Measurements from ENCODE around the gene CASP6. TPM values are rescaled to one million over a fixed set of nuclear protein-coding genes. Genes with fewer than 3 reads are reported as not detected.

Gene CASP6
- total RNA-seq, 4 donors from 2014 or later = 11.2 to 20.0 (median 15.6) TPM

DNA sequence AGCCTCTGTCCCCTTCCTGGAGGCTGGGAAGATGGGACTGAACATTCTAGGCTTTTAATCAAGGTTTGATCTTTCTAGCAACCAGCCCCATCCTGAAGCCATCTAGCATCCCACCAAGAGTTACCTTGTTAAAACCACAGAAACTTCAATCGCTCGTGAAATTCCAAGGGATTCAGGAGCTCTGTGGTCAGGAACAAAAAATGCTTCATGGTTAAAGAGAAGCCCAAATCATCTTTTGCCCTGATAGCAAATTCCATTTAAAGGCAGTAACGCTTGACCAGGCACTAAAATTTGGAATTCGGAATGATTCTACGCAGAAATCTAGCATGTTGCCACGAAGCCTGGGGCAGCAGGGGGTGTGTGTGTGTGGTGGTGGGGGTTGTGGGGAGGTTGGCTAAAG lies 47.8 kb downstream of the CASP6 start:
- H3K36me3 ChIP-seq = peaks cover 0 to 8% of the 10 kb centered on the region in 2 donors
- H3K27me3 ChIP-seq = no peaks in the 10 kb centered on the region
- no peak for ATAC-seq
- H3K4me1 ChIP-seq = no peaks in the 10 kb centered on the region
- H3K9me3 ChIP-seq = peaks cover 0 to 21% (median 0%) of the 10 kb centered on the region in 3 donors
- TF ChIP-seq POLR2A (IDR thresholded peaks at IDR 0.05) = no peak
- TF ChIP-seq, protein P1, sequence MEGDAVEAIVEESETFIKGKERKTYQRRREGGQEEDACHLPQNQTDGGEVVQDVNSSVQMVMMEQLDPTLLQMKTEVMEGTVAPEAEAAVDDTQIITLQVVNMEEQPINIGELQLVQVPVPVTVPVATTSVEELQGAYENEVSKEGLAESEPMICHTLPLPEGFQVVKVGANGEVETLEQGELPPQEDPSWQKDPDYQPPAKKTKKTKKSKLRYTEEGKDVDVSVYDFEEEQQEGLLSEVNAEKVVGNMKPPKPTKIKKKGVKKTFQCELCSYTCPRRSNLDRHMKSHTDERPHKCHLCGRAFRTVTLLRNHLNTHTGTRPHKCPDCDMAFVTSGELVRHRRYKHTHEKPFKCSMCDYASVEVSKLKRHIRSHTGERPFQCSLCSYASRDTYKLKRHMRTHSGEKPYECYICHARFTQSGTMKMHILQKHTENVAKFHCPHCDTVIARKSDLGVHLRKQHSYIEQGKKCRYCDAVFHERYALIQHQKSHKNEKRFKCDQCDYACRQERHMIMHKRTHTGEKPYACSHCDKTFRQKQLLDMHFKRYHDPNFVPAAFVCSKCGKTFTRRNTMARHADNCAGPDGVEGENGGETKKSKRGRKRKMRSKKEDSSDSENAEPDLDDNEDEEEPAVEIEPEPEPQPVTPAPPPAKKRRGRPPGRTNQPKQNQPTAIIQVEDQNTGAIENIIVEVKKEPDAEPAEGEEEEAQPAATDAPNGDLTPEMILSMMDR (IDR thresholded peaks at IDR 0.05) = no peak
- no peak for TF ChIP-seq POLR2AphosphoS5 (IDR thresholded peaks at IDR 0.05)
- TF ChIP-seq EP300 (IDR thresholded peaks at IDR 0.05) = no peak
- 52 to 57% methylated on average over 6 of the region's 6 CpGs for WGBS, 2 donors (ENCODE audit: low coverage in 1 of 2)
- no peak overlapping the region for H3K27ac ChIP-seq
- no peak overlapping the region for H3K4me3 ChIP-seq

DNA sequence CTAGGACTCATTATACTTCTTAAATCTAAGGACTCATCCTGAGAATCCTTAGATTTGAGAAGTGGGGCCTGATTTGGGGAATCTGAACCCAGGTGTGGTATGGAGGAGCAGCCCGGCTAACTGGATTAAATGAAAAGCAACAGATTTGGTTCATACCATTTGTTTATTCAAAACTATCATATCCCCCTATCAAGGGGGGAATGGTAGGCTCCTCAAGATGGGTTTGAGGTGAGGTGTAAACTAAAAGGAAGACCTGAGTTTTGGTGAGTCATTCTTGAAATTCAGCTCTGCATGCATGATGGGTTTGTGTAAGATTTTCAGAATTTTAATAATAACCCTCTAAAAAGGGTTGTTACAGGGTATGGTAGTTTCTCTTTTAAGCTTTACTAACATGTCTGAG lies 53.4 kb downstream of the CASP6 start:
- Histone ChIP-seq H3K27ac (no peak overlapping the region), H3K4me1 (no peaks in the 10 kb centered on the region), H3K27me3 (no peaks in the 10 kb centered on the region), H3K36me3 (peaks cover 0 to 8% of the 10 kb centered on the region in 2 donors), H3K4me3 (no peak overlapping the region), H3K9me3 (peaks cover 0 to 21% (median 0%) of the 10 kb centered on the region in 3 donors)
- WGBS, 2 donors (ENCODE audit: low coverage in 1 of 2) = 100% methylated on average over 1 of the region's 1 CpG; no CpG with 5 or more reads in 1 of the 2 donors
- ATAC-seq = no peak
- TF ChIP-seq EP300 (IDR thresholded peaks at IDR 0.05) (no peak), POLR2AphosphoS5 (IDR thresholded peaks at IDR 0.05) (no peak), POLR2A (IDR thresholded peaks at IDR 0.05) (no peak)
- TF ChIP-seq, protein P1 (IDR thresholded peaks at IDR 0.05) = no peak

DNA sequence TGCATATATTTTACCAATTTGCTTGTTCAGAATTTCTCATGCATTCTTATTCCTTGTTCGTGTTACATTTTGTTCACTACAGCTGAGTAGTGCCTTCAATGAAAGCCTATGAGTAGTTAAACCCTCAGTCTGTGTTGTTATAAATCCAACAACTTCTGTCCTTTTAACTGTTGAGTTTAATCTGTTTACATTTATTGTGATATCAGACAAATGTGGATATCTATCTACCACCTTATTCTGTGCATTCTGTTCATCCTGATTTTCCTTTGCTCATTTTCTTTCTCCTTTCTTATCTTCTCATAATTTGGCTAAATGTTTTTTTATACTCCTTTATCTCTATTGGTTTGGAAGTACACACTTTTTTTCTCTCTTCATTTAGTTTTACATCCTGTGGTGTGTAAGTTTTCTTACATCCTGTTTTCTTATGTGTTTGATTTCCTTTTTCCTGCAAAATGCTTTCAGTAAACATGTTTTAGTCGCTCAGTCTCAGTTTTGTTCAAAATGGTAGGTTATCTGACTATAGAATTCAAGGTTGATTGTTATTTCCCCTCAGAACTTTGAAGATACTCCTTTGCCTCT lies 54.2 kb downstream of the CASP6 start:
- H3K4me1 ChIP-seq = no peaks in the 10 kb centered on the region
- no peak for TF ChIP-seq POLR2A (IDR thresholded peaks at IDR 0.05)
- no peak for TF ChIP-seq EP300 (IDR thresholded peaks at IDR 0.05)
- TF ChIP-seq POLR2AphosphoS5 (IDR thresholded peaks at IDR 0.05) = no peak
- TF ChIP-seq, protein P1 (IDR thresholded peaks at IDR 0.05) = no peak
- H3K27ac ChIP-seq = no peak overlapping the region
- no peak for ATAC-seq
- H3K4me3 ChIP-seq = no peak overlapping the region
- peaks cover 0 to 8% of the 10 kb centered on the region in 2 donors for H3K36me3 ChIP-seq
- H3K9me3 ChIP-seq = peaks cover 0 to 21% (median 0%) of the 10 kb centered on the region in 3 donors
- H3K27me3 ChIP-seq = no peaks in the 10 kb centered on the region
- WGBS, 2 donors (ENCODE audit: low coverage in 1 of 2) = 78 to 89% methylated on average over 1 to 2 of the region's 2 CpGs

- Histone ChIP-seq H3K9me3 (peaks cover 0 to 19% (median 0%) of the 10 kb centered on the region in 3 donors), H3K27ac (no peak overlapping the region), H3K27me3 (no peaks in the 10 kb centered on the region), H3K4me1 (no peaks in the 10 kb centered on the region), H3K4me3 (no peak overlapping the region), H3K36me3 (peaks cover 0 to 8% of the 10 kb centered on the region in 2 donors)
- WGBS, 2 donors (ENCODE audit: low coverage in 1 of 2) = 64% methylated on average over 4 to 5 of the region's 5 CpGs
- no peak for TF ChIP-seq EP300 (IDR thresholded peaks at IDR 0.05)
- no peak for TF ChIP-seq POLR2A (IDR thresholded peaks at IDR 0.05)
- TF ChIP-seq POLR2AphosphoS5 (IDR thresholded peaks at IDR 0.05) = no peak
- TF ChIP-seq, protein P1 (IDR thresholded peaks at IDR 0.05) = no peak
- no peak for ATAC-seq
Measured at GRCh38 chr4:109648266-109648996, 54.8 kb downstream of the CASP6 start.
